ENCODE data around the gene HIPK4. TPM values are rescaled to one million over a fixed set of nuclear protein-coding genes. Genes with fewer than 3 reads are reported as not detected.
A peak's percentile ranks its signal among the peaks of the same experiment; 100 is the strongest.

HIPK4 gene
- total RNA-seq, 1 experiment from 2014 or later: not detected

DNA sequence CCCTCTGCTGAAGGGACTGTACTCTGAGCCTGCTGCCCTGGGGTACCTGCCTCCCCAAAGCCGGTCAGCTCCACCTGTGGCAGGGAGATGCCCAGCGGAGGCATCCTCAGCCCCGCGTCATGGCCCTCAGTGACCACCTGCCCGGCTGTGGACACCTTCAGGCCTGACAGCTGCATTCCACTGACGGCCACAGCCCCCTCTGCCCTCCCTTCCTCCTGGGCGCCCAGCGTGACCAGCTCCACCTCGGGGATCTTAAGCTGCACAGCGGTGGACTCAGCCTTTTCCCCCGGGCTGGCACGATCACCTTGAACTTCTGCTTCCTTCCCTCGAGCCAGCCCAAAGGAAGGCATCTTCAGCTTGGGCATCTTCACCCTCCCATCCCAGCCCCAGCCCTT, 4.8 kb upstream of the HIPK4 start:
- POLR2A ChIA-PET: no interaction called here
- H3K36me3 Mint-ChIP-seq (ENCODE audit: insufficient read depth, unreplicated experiment): no peaks in the 10 kb centered on the region
- peaks cover 15% of the 10 kb centered on the region for H3K4me1 ChIP-seq
- no peak overlapping the region for H3K4me3 ChIP-seq (ENCODE audit: low read depth, low read length)
- H3K27me3 Mint-ChIP-seq (ENCODE audit: insufficient read depth, unreplicated experiment): no peaks in the 10 kb centered on the region
- no peaks in the 10 kb centered on the region for H3K36me3 ChIP-seq (ENCODE audit: control insufficient read depth, insufficient read depth, low read length)
- no peak for DNase-seq
- CTCF ChIA-PET: interaction anchor here (0.6 kb wide), 1 partner anchor 12 kb away, joined by 4 read pairs; no protein-coding TSS in a partner anchor
- no peak overlapping the region for H3K27ac Mint-ChIP-seq (ENCODE audit: unreplicated experiment)
- TF ChIP-seq, protein P1, sequence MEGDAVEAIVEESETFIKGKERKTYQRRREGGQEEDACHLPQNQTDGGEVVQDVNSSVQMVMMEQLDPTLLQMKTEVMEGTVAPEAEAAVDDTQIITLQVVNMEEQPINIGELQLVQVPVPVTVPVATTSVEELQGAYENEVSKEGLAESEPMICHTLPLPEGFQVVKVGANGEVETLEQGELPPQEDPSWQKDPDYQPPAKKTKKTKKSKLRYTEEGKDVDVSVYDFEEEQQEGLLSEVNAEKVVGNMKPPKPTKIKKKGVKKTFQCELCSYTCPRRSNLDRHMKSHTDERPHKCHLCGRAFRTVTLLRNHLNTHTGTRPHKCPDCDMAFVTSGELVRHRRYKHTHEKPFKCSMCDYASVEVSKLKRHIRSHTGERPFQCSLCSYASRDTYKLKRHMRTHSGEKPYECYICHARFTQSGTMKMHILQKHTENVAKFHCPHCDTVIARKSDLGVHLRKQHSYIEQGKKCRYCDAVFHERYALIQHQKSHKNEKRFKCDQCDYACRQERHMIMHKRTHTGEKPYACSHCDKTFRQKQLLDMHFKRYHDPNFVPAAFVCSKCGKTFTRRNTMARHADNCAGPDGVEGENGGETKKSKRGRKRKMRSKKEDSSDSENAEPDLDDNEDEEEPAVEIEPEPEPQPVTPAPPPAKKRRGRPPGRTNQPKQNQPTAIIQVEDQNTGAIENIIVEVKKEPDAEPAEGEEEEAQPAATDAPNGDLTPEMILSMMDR (IDR thresholded peaks at IDR 0.05; ENCODE audit: insufficient read depth in 1 of 2, low read depth in 1 of 2, low read length in 1 of 2, severe bottlenecking in 1 of 2, unreplicated experiment in 1 of 2): no peak
- peaks cover 18% of the 10 kb centered on the region for H3K4me1 Mint-ChIP-seq (ENCODE audit: low read depth, unreplicated experiment)
- no TSS peak for BruUV-seq (replicated peaks)
- H3K27me3 ChIP-seq (replicated peaks; ENCODE audit: control insufficient read depth, insufficient read depth, low read length): no peaks in the 10 kb centered on the region
- intact Hi-C loops (cut with micrococcal nuclease; ENCODE audit: unreplicated experiment): no loop called here
- H3K9me3 Mint-ChIP-seq (ENCODE audit: unreplicated experiment): no peaks in the 10 kb centered on the region
- no peak overlapping the region for H3K4me3 Mint-ChIP-seq (ENCODE audit: unreplicated experiment)
- no peaks in the 10 kb centered on the region for H3K9me3 ChIP-seq

DNA sequence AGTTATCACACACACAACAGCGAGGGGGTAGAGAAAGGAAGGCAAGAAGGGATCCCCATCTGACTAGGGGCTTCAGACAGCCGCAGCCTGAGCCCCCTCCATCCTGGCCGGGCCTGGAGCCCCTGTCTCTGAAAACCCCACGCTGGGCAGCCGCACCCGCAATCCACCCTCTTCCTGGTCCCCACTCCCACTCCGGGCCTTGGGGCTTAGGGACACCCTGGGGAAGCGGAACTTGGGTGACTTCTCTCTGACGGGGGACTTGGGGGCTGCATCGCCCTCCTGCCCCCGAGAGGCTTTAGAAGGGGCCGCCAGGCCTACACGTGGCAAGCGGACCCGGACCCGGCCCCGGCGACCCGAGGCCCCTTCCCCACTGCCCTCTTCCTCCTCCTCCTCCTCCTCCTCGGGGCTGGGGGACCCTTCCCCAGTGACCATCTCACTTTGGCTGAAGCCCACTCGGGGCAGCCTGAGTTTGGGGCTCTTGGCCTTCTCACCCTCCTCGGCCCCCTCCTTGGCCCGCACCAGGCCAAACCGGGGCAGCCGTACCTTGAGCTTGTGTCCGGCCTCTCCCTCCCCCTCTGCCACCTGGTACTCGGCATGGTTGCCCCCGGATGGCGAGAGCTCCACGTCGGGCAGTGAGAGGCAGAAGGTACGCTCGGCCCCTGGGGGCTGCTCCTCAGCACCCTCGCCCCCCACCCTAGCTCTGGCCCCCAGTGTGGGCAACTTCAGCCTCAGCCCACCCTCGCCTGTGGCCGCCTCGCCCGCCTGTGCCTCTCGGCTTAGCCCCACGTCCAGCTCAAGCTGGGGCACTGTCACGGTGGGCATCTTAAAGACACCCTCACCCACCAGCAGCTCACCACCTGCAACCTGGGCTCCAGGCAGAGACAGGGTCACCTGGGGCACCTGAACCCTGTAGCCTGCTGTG, 4.2 kb upstream of the HIPK4 start:
- TF ChIP-seq, protein P1 (IDR thresholded peaks at IDR 0.05; ENCODE audit: insufficient read depth in 1 of 2, low read depth in 1 of 2, low read length in 1 of 2, severe bottlenecking in 1 of 2, unreplicated experiment in 1 of 2): no peak
- intact Hi-C loops (cut with micrococcal nuclease; ENCODE audit: unreplicated experiment): no loop called here
- peaks cover 15% of the 10 kb centered on the region for H3K4me1 ChIP-seq
- Mint-ChIP-seq H3K27ac (ENCODE audit: unreplicated experiment) (peak overlapping the region; percentile 20), H3K4me3 (ENCODE audit: unreplicated experiment) (no peak overlapping the region), H3K27me3 (ENCODE audit: insufficient read depth, unreplicated experiment) (no peaks in the 10 kb centered on the region), H3K4me1 (ENCODE audit: low read depth, unreplicated experiment) (peaks cover 11% of the 10 kb centered on the region), H3K36me3 (ENCODE audit: insufficient read depth, unreplicated experiment) (no peaks in the 10 kb centered on the region), H3K9me3 (ENCODE audit: unreplicated experiment) (no peaks in the 10 kb centered on the region)
- ChIA-PET CTCF (interaction anchor here (0.6 kb wide), 1 partner anchor 13 kb away, joined by 4 read pairs; no protein-coding TSS in a partner anchor), POLR2A (no interaction called here)
- DNase-seq: no peak
- H3K27me3 ChIP-seq (replicated peaks; ENCODE audit: control insufficient read depth, insufficient read depth, low read length): no peaks in the 10 kb centered on the region
- no peaks in the 10 kb centered on the region for H3K9me3 ChIP-seq
- no TSS peak for BruUV-seq (replicated peaks)
- no peaks in the 10 kb centered on the region for H3K36me3 ChIP-seq (ENCODE audit: control insufficient read depth, insufficient read depth, low read length)
- no peak overlapping the region for H3K4me3 ChIP-seq (ENCODE audit: low read depth, low read length)

DNA sequence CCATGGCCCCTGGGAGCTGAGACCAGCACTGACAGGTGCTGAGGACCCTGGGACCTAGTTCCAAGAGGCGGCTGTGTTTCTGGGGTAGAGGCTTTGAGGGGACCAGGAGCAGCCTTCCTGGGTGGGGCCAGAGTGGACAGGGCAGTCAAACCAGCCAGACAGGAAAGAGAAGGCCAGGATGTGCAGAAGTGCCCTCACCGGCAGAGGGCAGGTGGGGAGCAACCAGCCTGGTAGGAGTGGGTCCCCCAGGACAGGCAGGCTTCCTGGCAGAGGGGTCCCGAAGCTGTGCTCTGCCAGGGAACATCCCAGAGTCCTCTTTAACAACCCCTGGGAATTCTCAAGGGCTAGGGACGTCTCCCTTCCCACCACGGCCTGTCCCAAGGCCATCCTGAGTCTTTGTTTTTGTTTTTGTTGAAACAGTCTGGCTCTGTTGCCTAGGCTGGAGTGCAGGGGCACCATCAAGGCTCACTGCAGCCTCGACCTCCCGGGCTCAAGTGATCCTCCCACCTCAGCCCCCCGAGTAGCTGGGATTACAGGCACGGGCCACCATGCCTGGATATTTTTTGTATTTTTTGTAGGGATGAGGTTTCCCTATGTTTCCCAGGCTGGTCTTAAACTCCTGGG, 3.0 kb upstream of the HIPK4 start:
- Histone ChIP-seq H3K4me3 (ENCODE audit: low read depth, low read length) (no peak overlapping the region), H3K36me3 (ENCODE audit: control insufficient read depth, insufficient read depth, low read length) (no peaks in the 10 kb centered on the region), H3K9me3 (no peaks in the 10 kb centered on the region), H3K27me3 (replicated peaks; ENCODE audit: control insufficient read depth, insufficient read depth, low read length) (no peaks in the 10 kb centered on the region), H3K4me1 (peaks cover 10% of the 10 kb centered on the region)
- BruUV-seq (replicated peaks): no TSS peak
- Mint-ChIP-seq H3K36me3 (ENCODE audit: insufficient read depth, unreplicated experiment) (no peaks in the 10 kb centered on the region), H3K27ac (ENCODE audit: unreplicated experiment) (peak overlapping the region; percentile 20), H3K4me3 (ENCODE audit: unreplicated experiment) (no peak overlapping the region), H3K4me1 (ENCODE audit: low read depth, unreplicated experiment) (peaks cover 8% of the 10 kb centered on the region), H3K27me3 (ENCODE audit: insufficient read depth, unreplicated experiment) (no peaks in the 10 kb centered on the region), H3K9me3 (ENCODE audit: unreplicated experiment) (no peaks in the 10 kb centered on the region)
- ChIA-PET POLR2A (no interaction called here), CTCF (no interaction called here)
- TF ChIP-seq, protein P1 (IDR thresholded peaks at IDR 0.05; ENCODE audit: insufficient read depth in 1 of 2, low read depth in 1 of 2, low read length in 1 of 2, severe bottlenecking in 1 of 2, unreplicated experiment in 1 of 2): peak; percentile 52 to 65
- intact Hi-C loops (cut with micrococcal nuclease; ENCODE audit: unreplicated experiment): no loop called here
- DNase-seq: peak; percentile 65 to 69
